Keratinocyte (primary cell): ENCODE data around the gene NIN. TPM values are rescaled to one million over a fixed set of nuclear protein-coding genes. Genes with fewer than 3 reads are reported as not detected.

Source experiments
- DNase-seq: peaks from one replicate; pipeline ENCODE4 v3.0.0-alpha.2; 2011; ENCODE audit warnings: low read depth, missing footprints, low spot score
- FAIRE-seq: peaks from 2 replicates; lab custom pipeline; 2011; peaks lifted over from hg19 to GRCh38; lab: Jason Lieb, UNC
- H2AFZ ChIP-seq: 2 replicates; pipeline ENCODE4 v1.6.0; 2012; ENCODE audit warnings: low read length, control low read depth, inconsistent platforms; ENCODE audit not compliant: control insufficient read depth
- H3K27ac ChIP-seq: 2 replicates; pipeline ENCODE4 v1.5.1; 2011; ENCODE audit warnings: low read length; ENCODE audit not compliant: control insufficient read depth, insufficient read depth
- H3K27me3 ChIP-seq: 3 replicates; pipeline ENCODE4 v1.6.0; 2011; ENCODE audit warnings: low read length; ENCODE audit not compliant: control insufficient read depth, insufficient read depth; ENCODE audit errors: extremely low read depth
- H3K36me3 ChIP-seq, 2 experiments: 2 replicates in 1 of 2; 3 replicates in 1 of 2; pipeline ENCODE4 v1.5.1; 2011; ENCODE audit warnings: low read length in 2 of 2, mild to moderate bottlenecking in 1 of 2; ENCODE audit not compliant: control insufficient read depth in 2 of 2, insufficient read depth in 2 of 2; ENCODE audit errors: extremely low read depth in 1 of 2
- H3K4me1 ChIP-seq: 3 replicates; pipeline ENCODE4 v1.5.1; 2011; ENCODE audit warnings: low read length; ENCODE audit not compliant: control insufficient read depth, insufficient read depth; ENCODE audit errors: extremely low read depth
- H3K4me2 ChIP-seq: 3 replicates; pipeline ENCODE4 v1.6.0; 2011; ENCODE audit warnings: low read depth, low read length; ENCODE audit not compliant: control insufficient read depth, insufficient read depth; ENCODE audit errors: extremely low read depth
- H3K4me3 ChIP-seq, 3 experiments: fragments of 200-600 bp in 1 of 3; sonication (generic) in 1 of 3; 2 replicates in 2 of 3; 3 replicates in 1 of 3; pipeline ENCODE4 v1.5.1; 2011 to 2016; ENCODE audit warnings: low read length in 3 of 3, mild to moderate bottlenecking in 3 of 3, control low read depth in 2 of 3, inconsistent platforms in 1 of 3, low read depth in 1 of 3, mixed read lengths in 1 of 3, mixed run types in 1 of 3, moderate library complexity in 1 of 3; ENCODE audit not compliant: control insufficient read depth in 2 of 3, insufficient read depth in 2 of 3; ENCODE audit errors: extremely low read depth in 1 of 3
- H3K79me2 ChIP-seq: 2 replicates; pipeline ENCODE4 v1.6.0; 2012; ENCODE audit warnings: low read length; ENCODE audit not compliant: control insufficient read depth, insufficient read depth
- H3K9ac ChIP-seq: 3 replicates; pipeline ENCODE4 v1.6.0; 2011; ENCODE audit warnings: low read length; ENCODE audit not compliant: control insufficient read depth, insufficient read depth; ENCODE audit errors: extremely low read depth
- H3K9me1 ChIP-seq: 3 replicates; pipeline ENCODE4 v1.6.0; 2011; ENCODE audit warnings: low read length; ENCODE audit not compliant: control insufficient read depth, insufficient read depth; ENCODE audit errors: extremely low read depth
- H3K9me3 ChIP-seq: 2 replicates; pipeline ENCODE4 v1.5.1; 2012; ENCODE audit warnings: low read depth, low read length; ENCODE audit not compliant: control insufficient read depth
- H4K20me1 ChIP-seq: 3 replicates; pipeline ENCODE4 v1.6.0; 2011; ENCODE audit warnings: low read length; ENCODE audit not compliant: control insufficient read depth, insufficient read depth; ENCODE audit errors: extremely low read depth
- EZH2 ChIP-seq: IDR thresholded peaks from one replicate; pipeline ENCODE4 v1.6.1; 2012; ENCODE audit warnings: inconsistent platforms, mild to moderate bottlenecking, low read length, moderate library complexity
- dilution Hi-C: fragments of 300-500 bp; cut with MboI; formaldehyde crosslinking; loops from one replicate; pipeline ENCODE4 v1.7.0; 2020; ENCODE audit warnings: low sequenced_read_pairs; ENCODE audit not compliant: extremely low pct_ligation_motif_present
- polyA plus RNA-seq, 5 experiments: library from polyadenylated mRNA; depleted of rRNA in 3 of 5; stranded (reverse) in 3 of 5; stranded (forward) in 1 of 5; unstranded in 1 of 5; fragments of >200 nt; gene quantifications; 1 replicate in 1 of 5; 2 replicates in 3 of 5; 3 replicates in 1 of 5; pipeline versions ENCODE4 v1.2.1 to v1.2.3, GENCODE V29; 2011 to 2012; ENCODE audit warnings: missing spikeins in 2 of 5, low read depth in 1 of 5, low replicate concordance in 1 of 5
- TF ChIP-seq, protein P1 (sequence below), 3 experiments: IDR thresholded peaks in 1 of 3; conservative IDR thresholded peaks in 1 of 3; optimal IDR thresholded peaks in 1 of 3; 2 replicates in 2 of 3; 3 replicates in 1 of 3; pipeline versions ENCODE3 to v1.5.1; 2011; ENCODE audit warnings: low read length in 3 of 3, mild to moderate bottlenecking in 3 of 3, moderate library complexity in 2 of 3, control low read depth in 1 of 3, inconsistent platforms in 1 of 3; ENCODE audit not compliant: insufficient read depth in 2 of 3; ENCODE audit errors: extremely low read depth in 1 of 3

Gene NIN
- polyA plus RNA-seq, 1 donor (not counting 4 experiments of a cell fraction or from before 2014, with no cell fraction given), result 15.2 TPM

DNA sequence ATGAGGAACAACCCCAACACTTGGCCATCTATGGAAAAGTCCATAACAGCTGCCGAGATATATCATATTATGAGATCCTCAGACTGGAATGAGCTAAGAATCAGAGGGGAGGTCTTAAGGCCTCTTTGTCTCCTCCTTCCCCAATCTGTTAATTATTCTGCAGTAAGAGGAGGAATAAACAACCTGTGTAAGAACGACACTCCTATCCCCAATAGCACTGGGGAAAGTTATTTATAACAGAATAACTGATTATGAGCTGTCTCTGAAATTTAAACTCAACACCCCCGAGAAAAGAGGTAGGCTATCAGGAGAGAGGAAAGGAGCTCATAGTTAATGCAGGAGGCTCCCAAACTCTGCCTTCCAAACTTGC is 68.0 kb downstream of the NIN start:
- no peak overlapping the region for H2AFZ ChIP-seq
- H3K4me1 ChIP-seq, result no peaks in the 10 kb centered on the region
- no peaks in the 10 kb centered on the region for H4K20me1 ChIP-seq
- TF ChIP-seq, protein P1, sequence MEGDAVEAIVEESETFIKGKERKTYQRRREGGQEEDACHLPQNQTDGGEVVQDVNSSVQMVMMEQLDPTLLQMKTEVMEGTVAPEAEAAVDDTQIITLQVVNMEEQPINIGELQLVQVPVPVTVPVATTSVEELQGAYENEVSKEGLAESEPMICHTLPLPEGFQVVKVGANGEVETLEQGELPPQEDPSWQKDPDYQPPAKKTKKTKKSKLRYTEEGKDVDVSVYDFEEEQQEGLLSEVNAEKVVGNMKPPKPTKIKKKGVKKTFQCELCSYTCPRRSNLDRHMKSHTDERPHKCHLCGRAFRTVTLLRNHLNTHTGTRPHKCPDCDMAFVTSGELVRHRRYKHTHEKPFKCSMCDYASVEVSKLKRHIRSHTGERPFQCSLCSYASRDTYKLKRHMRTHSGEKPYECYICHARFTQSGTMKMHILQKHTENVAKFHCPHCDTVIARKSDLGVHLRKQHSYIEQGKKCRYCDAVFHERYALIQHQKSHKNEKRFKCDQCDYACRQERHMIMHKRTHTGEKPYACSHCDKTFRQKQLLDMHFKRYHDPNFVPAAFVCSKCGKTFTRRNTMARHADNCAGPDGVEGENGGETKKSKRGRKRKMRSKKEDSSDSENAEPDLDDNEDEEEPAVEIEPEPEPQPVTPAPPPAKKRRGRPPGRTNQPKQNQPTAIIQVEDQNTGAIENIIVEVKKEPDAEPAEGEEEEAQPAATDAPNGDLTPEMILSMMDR (optimal IDR thresholded peaks at IDR 0.05 in 1 of 3, IDR thresholded peaks at IDR 0.05 in 1 of 3, conservative IDR thresholded peaks at IDR 0.05 in 1 of 3; ENCODE audit: extremely low read depth in 1 of 3, insufficient read depth in 2 of 3, low read length in 3 of 3), result no peak
- TF ChIP-seq EZH2, result no peak
- no peaks in the 10 kb centered on the region for H3K9me1 ChIP-seq
- H3K36me3 ChIP-seq, result peaks cover 17 to 28% of the 10 kb centered on the region in 2 experiments
- no peaks in the 10 kb centered on the region for H3K9me3 ChIP-seq
- no peaks in the 10 kb centered on the region for H3K27me3 ChIP-seq
- no peak overlapping the region for H3K4me3 ChIP-seq
- H3K79me2 ChIP-seq, result no peaks in the 10 kb centered on the region
- H3K9ac ChIP-seq, result no peak overlapping the region
- H3K4me2 ChIP-seq, result no peak overlapping the region
- H3K27ac ChIP-seq, result no peak overlapping the region
- no peak for FAIRE-seq
- dilution Hi-C loops, result no loop called here
- no peak for DNase-seq

DNA sequence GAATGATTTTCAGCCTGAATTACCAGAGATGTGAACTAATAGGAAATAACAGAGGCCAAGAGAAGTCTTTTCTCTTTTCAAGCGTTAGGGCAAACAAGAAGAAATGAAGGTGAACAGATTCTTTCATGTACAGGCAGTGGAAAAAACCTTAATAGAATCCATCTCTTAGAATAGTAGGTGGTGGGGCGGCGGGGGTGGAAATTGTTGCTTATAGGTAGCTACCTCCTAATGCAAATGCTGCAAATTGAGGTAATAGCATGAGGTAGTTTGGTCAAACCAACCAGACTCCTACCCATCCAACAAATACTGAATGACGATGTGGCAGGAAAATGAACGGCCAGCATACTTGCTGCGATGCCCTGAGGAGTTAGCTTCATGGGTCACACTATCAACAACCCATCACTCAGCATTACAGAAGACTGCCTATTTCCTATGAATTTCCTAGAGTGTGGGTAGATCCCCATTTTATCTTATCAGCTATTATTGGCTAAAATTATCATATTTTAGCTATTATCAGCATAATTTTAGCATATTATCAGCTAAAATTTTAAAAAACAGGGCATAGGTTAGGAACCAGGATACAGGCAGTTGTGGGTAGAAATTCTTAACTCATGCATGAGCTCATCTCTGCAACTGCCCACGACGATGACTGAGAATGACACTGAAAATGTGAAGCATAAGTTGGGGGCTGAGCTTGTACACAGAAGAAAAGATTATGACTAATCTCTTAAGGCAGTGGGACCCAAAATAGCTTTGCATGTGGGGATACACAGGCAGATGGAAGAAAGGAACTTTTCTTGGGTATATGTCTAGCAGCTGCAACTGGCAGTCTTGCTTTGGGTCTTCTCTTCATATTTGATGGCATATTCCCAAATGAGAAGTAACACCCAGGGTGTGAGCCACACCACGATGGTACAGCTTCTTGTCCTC is 68.7 kb downstream of the NIN start:
- no peak for FAIRE-seq
- Histone ChIP-seq H3K4me2 (no peak overlapping the region), H3K27ac (no peak overlapping the region)

More for the DNA sequence above, 68.7 kb downstream of the NIN start:
- no peak overlapping the region for H3K9ac ChIP-seq
- dilution Hi-C loops, result no loop called here
- no peak for DNase-seq
- no peaks in the 10 kb centered on the region for H3K4me1 ChIP-seq
- no peak for TF ChIP-seq EZH2
- TF ChIP-seq, protein P1 (optimal IDR thresholded peaks at IDR 0.05 in 1 of 3, IDR thresholded peaks at IDR 0.05 in 1 of 3, conservative IDR thresholded peaks at IDR 0.05 in 1 of 3; ENCODE audit: extremely low read depth in 1 of 3, insufficient read depth in 2 of 3, low read length in 3 of 3), result no peak
- H3K9me3 ChIP-seq, result no peaks in the 10 kb centered on the region
- H2AFZ ChIP-seq, result no peak overlapping the region
- no peaks in the 10 kb centered on the region for H4K20me1 ChIP-seq
- H3K4me3 ChIP-seq, result no peak overlapping the region
- H3K27me3 ChIP-seq, result no peaks in the 10 kb centered on the region
- peaks cover 18 to 28% of the 10 kb centered on the region in 2 experiments for H3K36me3 ChIP-seq
- H3K79me2 ChIP-seq, result no peaks in the 10 kb centered on the region
- no peaks in the 10 kb centered on the region for H3K9me1 ChIP-seq
